Activated CD8-positive, alpha-beta memory T cell treated with anti-CD3 and anti-CD28 coated beads for 1 hour (primary cell): ENCODE measurements around the gene MKX.
"Not testable (repeated sequence)": the region's sequence is repeated elsewhere in the genome, so short reads cannot be mapped to it uniquely, and the experiment has no call there.

Experiments
- DNase-seq, 2 donors: peaks; one replicate each; pipeline ENCODE4 v3.0.0-alpha.2; 2020; ENCODE audit warnings: low read depth in 1 of 2; ENCODE audit errors: extremely low read depth in 1 of 2

MKX gene

GRCh38 chr10:27695088-27695487 is 50.5 kb downstream of the MKX start:
- DNase-seq = no peak

- no peak for DNase-seq
These were observed 53.0 kb downstream of the MKX start for GRCh38 chr10:27692663-27693062.

GRCh38 chr10:27688991-27689390 is 56.6 kb downstream of the MKX start:
- no peak for DNase-seq

- DNase-seq = no peak
These were observed 57.3 kb downstream of the MKX start for GRCh38 chr10:27688276-27688675.

- no peak for DNase-seq
These were observed 57.9 kb downstream of the MKX start for GRCh38 chr10:27687743-27688142.

- no peak for DNase-seq
These were observed 58.3 kb downstream of the MKX start for GRCh38 chr10:27687326-27687725.

GRCh38 chr10:27685681-27686080 is 59.9 kb downstream of the MKX start:
- no peak for DNase-seq

GRCh38 chr10:27683226-27683625 is 62.4 kb downstream of the MKX start:
- no peak for DNase-seq

- not testable (repeated sequence) for DNase-seq
These were observed 63.8 kb downstream of the MKX start for GRCh38 chr10:27681795-27682194.

GRCh38 chr10:27680691-27681605 is 64.7 kb downstream of the MKX start:
- DNase-seq = no peak

- DNase-seq = no peak
These were observed 65.5 kb downstream of the MKX start for GRCh38 chr10:27680006-27680557.

- no peak for DNase-seq
These were observed 66.2 kb downstream of the MKX start for GRCh38 chr10:27679369-27679912.

- no peak for DNase-seq
These were observed 67.5 kb downstream of the MKX start for GRCh38 chr10:27678166-27678565.

- DNase-seq = no peak
These were observed 72.6 kb downstream of the MKX start for GRCh38 chr10:27673065-27673464.

- no peak for DNase-seq
These were observed 73.8 kb downstream of the MKX start for GRCh38 chr10:27671821-27672220.

GRCh38 chr10:27664461-27664860 is 81.2 kb downstream of the MKX start:
- DNase-seq = no peak

- no peak for DNase-seq
These were observed 82.0 kb downstream of the MKX start for GRCh38 chr10:27663621-27664020.

GRCh38 chr10:27661514-27662286 is 83.9 kb downstream of the MKX start:
- DNase-seq = no peak

GRCh38 chr10:27660711-27661110 is 84.9 kb downstream of the MKX start:
- no peak for DNase-seq

GRCh38 chr10:27660268-27660667 is 85.4 kb downstream of the MKX start:
- no peak for DNase-seq

- no peak for DNase-seq
These were observed 85.8 kb downstream of the MKX start for GRCh38 chr10:27659786-27660185.
